DND-41 (cell line): ENCODE measurements around the gene SPRR2F.
"Not testable (repeated sequence)": the region's sequence is repeated elsewhere in the genome, so short reads cannot be mapped to it uniquely, and the experiment has no call there.

ENCODE experiments used
- ATAC-seq: fragments of 200-7000 bp; cut with Tn5 transposase; 3 replicates; pipeline ENCODE4 v1.9.1; 2021; ENCODE audit warnings: low read depth; ENCODE audit not compliant: insufficient read depth
- DNase-seq: peaks from one replicate; pipeline ENCODE4 v3.0.0-alpha.2; 2020
- H2AFZ ChIP-seq: 2 replicates; pipeline ENCODE4 v1.6.0; 2012; ENCODE audit warnings: low read depth, low read length
- H3K27ac ChIP-seq: 2 replicates; pipeline ENCODE4 v1.5.1; 2012; ENCODE audit warnings: low read length, inconsistent platforms
- H3K27me3 ChIP-seq: fragments of 200-600 bp; sonication (generic); 2 replicates; pipeline ENCODE4 v1.6.0; 2012; ENCODE audit warnings: low read length, mild to moderate bottlenecking, inconsistent platforms; ENCODE audit not compliant: insufficient read depth, poor library complexity
- H3K36me3 ChIP-seq: 2 replicates; pipeline ENCODE4 v1.5.1; 2012; ENCODE audit warnings: low read length, inconsistent platforms; ENCODE audit not compliant: insufficient read depth
- H3K4me1 ChIP-seq: 2 replicates; pipeline ENCODE4 v1.5.1; 2012; ENCODE audit warnings: mild to moderate bottlenecking, low read length; ENCODE audit not compliant: insufficient read depth
- H3K4me2 ChIP-seq: 2 replicates; pipeline ENCODE4 v1.6.0; 2012; ENCODE audit warnings: mild to moderate bottlenecking, moderate library complexity, low read length, inconsistent platforms; ENCODE audit not compliant: insufficient read depth
- H3K4me3 ChIP-seq, 2 experiments: fragments of 200-600 bp in 1 of 2; shearing (Covaris generic) in 1 of 2; 2 replicates each; pipeline ENCODE4 v1.5.1; 2012 to 2016; ENCODE audit warnings: inconsistent platforms in 2 of 2, low read length in 2 of 2, mild to moderate bottlenecking in 2 of 2, low read depth in 1 of 2, moderate library complexity in 1 of 2
- H3K79me2 ChIP-seq: 2 replicates; pipeline ENCODE4 v1.6.0; 2012; ENCODE audit warnings: low read length, inconsistent platforms; ENCODE audit not compliant: insufficient read depth
- H3K9ac ChIP-seq: 2 replicates; pipeline ENCODE4 v1.6.0; 2012; ENCODE audit warnings: low read depth, mild to moderate bottlenecking, inconsistent platforms, low read length, moderate library complexity
- H3K9me3 ChIP-seq: 2 replicates; pipeline ENCODE4 v1.5.1; 2012; ENCODE audit warnings: low read length, moderate library complexity, mild to moderate bottlenecking, inconsistent platforms; ENCODE audit not compliant: insufficient read depth, severe bottlenecking
- H4K20me1 ChIP-seq: 2 replicates; pipeline ENCODE4 v1.6.0; 2012; ENCODE audit warnings: low read length; ENCODE audit not compliant: insufficient read depth
- EZH2 ChIP-seq: IDR thresholded peaks from 3 replicates; pipeline ENCODE4 v1.6.1; 2012; ENCODE audit warnings: borderline replicate concordance, low read depth, mild to moderate bottlenecking, moderate library complexity, low read length, inconsistent platforms; ENCODE audit not compliant: severe bottlenecking
- TF ChIP-seq, protein P1 (sequence below): IDR thresholded peaks from 2 replicates; pipeline ENCODE4 v1.5.1; 2012; ENCODE audit warnings: borderline replicate concordance, low read length, moderate library complexity, mild to moderate bottlenecking; ENCODE audit not compliant: poor library complexity, severe bottlenecking; ENCODE audit errors: extremely low read depth

SPRR2F gene

DNA sequence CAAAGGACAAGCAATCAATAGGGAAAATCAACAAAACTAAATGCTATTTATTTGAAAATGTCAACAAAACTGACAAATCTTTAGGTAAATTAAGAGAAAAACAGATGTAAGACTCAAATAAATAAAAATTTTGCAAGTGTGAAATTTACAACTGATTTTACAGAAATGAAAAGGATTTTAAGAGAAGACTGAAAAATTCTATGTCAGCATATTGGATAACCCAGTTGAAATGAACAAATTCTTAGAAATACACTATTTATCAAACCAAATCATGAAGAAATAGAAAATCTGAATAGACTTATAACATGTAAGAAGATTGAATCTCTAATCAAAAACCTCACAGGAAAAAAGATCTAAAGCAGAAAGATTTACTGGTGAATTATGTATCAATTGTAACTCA is 7.6 kb upstream of the SPRR2F start:
- H3K27ac ChIP-seq = no peak overlapping the region
- no peaks in the 10 kb centered on the region for H4K20me1 ChIP-seq
- no peaks in the 10 kb centered on the region for H3K36me3 ChIP-seq
- H3K79me2 ChIP-seq = no peaks in the 10 kb centered on the region
- ATAC-seq = no peak
- DNase-seq = no peak
- H3K4me2 ChIP-seq = no peak overlapping the region
- no peak overlapping the region for H3K9ac ChIP-seq
- no peak for TF ChIP-seq EZH2
- TF ChIP-seq, protein P1, sequence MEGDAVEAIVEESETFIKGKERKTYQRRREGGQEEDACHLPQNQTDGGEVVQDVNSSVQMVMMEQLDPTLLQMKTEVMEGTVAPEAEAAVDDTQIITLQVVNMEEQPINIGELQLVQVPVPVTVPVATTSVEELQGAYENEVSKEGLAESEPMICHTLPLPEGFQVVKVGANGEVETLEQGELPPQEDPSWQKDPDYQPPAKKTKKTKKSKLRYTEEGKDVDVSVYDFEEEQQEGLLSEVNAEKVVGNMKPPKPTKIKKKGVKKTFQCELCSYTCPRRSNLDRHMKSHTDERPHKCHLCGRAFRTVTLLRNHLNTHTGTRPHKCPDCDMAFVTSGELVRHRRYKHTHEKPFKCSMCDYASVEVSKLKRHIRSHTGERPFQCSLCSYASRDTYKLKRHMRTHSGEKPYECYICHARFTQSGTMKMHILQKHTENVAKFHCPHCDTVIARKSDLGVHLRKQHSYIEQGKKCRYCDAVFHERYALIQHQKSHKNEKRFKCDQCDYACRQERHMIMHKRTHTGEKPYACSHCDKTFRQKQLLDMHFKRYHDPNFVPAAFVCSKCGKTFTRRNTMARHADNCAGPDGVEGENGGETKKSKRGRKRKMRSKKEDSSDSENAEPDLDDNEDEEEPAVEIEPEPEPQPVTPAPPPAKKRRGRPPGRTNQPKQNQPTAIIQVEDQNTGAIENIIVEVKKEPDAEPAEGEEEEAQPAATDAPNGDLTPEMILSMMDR = no peak
- no peaks in the 10 kb centered on the region for H3K9me3 ChIP-seq
- H3K4me1 ChIP-seq = no peaks in the 10 kb centered on the region
- H2AFZ ChIP-seq = no peak overlapping the region
- H3K4me3 ChIP-seq = no peak overlapping the region
- peaks cover 6% of the 10 kb centered on the region for H3K27me3 ChIP-seq

DNA sequence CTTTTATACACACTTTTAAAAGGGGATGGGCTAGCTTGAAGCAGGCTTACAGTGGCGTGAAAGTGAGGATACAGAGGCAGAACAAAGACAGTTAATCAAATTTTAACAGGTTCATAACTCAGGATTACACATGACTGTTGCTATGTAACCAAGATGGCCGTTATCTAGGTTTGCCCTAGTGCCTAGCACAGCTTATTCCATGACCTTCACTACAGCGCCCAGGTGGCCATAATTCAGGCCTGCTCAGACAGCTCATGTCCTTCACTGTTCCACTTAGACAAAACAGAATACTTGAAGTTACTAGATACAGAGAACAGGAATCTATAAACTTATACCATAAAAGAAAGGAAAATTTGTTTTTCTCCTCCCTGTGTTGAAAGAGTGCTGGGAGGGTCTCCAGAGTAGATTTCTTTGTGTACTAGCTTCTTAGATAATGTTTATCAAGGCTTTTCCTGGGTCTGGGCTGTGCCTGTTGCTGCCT is 6.2 kb upstream of the SPRR2F start:
- H3K4me3 ChIP-seq = no peak overlapping the region
- DNase-seq (no peak), ATAC-seq (no peak)
- peaks cover 8% of the 10 kb centered on the region for H3K27me3 ChIP-seq
- H3K36me3 ChIP-seq = no peaks in the 10 kb centered on the region
- no peak for TF ChIP-seq EZH2
- TF ChIP-seq, protein P1 = no peak
- no peaks in the 10 kb centered on the region for H3K9me3 ChIP-seq
- no peak overlapping the region for H3K27ac ChIP-seq
- no peaks in the 10 kb centered on the region for H3K79me2 ChIP-seq
- no peak overlapping the region for H3K9ac ChIP-seq
- H3K4me1 ChIP-seq = no peaks in the 10 kb centered on the region
- no peak overlapping the region for H3K4me2 ChIP-seq
- no peak overlapping the region for H2AFZ ChIP-seq
- no peaks in the 10 kb centered on the region for H4K20me1 ChIP-seq

DNA sequence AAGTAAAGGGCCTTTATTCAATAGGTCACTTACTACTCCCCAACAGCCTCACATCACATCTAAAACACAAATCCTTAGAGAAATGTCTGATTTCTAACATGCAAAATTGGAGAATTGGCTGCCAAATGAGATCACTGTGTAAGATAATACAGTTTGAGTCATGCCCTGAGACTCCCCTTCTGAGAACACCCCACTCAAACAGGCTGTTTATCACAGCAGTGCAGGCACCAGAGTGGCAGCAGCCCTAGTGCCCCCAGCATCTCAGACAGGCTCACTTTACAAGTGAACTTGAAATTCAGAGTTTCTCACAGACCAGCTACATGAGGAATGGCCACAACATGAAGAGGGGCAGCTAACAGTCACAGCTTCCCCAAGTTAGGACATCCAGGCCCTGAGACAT is 1.9 kb upstream of the SPRR2F start:
- H2AFZ ChIP-seq, H3K79me2 ChIP-seq, H3K4me2 ChIP-seq, H3K4me3 ChIP-seq, H3K27ac ChIP-seq, H4K20me1 ChIP-seq, ATAC-seq, DNase-seq, H3K9me3 ChIP-seq, H3K9ac ChIP-seq, H3K4me1 ChIP-seq, H3K36me3 ChIP-seq: not testable (repeated sequence)
- peaks cover 14% of the 10 kb centered on the region for H3K27me3 ChIP-seq

DNA sequence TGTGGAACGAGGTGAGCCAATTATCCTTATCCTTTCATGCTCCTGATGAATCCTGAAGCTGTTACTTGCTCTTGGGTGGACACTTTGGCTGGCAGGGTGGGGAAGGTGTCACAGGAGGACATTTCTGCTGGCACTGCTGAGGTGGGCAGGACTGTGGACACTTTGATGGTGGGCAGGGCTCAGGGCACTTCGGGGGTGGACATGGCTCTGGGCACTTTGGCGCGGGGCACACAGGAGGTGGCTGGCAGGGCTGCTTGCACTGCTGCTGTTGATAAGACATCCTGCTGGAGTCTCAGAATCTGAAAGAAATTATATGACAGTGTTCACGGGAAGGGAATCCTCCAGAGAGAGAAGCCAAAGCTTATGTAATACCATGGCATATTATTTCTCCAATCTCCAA is 862 bp downstream of the SPRR2F start:
- not testable (repeated sequence) for H3K9me3 ChIP-seq, H3K9ac ChIP-seq, H2AFZ ChIP-seq, H3K79me2 ChIP-seq, ATAC-seq, H4K20me1 ChIP-seq, DNase-seq, H3K4me2 ChIP-seq, H3K4me3 ChIP-seq, H3K27me3 ChIP-seq, H3K4me1 ChIP-seq, H3K27ac ChIP-seq, H3K36me3 ChIP-seq
